Activated CD4-positive, alpha-beta T cell treated with anti-CD3 and anti-CD28 coated beads for 24 hours (primary cell): ENCODE measurements around the gene NR5A1.

Source experiments
- DNase-seq, 2 donors: peaks; one replicate each; pipeline ENCODE4 v3.0.0-alpha.2; 2020; ENCODE audit warnings: low read depth in 2 of 2

Gene NR5A1

GRCh38 chr9:124481115-124481514 lies 26.1 kb downstream of the NR5A1 start:
- DNase-seq, result no peak

DNA sequence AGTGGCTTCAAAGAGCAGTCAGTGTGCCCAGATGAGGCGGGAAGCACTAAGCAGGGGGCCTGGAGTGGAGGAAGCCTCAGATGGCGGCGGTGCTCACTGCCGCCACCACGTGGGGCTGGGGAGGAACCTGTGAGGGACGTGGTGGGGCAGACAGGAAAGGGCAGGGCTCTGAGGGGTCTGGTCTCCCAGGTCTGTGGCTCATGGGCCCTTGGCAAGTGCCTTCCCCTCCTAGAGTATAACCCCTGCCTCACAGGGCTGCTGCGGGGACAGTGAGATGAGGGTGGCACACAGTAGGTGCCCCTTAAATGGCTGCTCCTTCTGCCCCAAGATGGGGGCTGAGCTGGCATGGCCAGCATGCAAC lies 26.6 kb downstream of the NR5A1 start:
- no peak for DNase-seq

- DNase-seq, result no peak
These were observed 27.1 kb downstream of the NR5A1 start for GRCh38 chr9:124479947-124480620.

- no peak for DNase-seq
These were observed 27.8 kb downstream of the NR5A1 start for GRCh38 chr9:124479371-124479770.

DNA sequence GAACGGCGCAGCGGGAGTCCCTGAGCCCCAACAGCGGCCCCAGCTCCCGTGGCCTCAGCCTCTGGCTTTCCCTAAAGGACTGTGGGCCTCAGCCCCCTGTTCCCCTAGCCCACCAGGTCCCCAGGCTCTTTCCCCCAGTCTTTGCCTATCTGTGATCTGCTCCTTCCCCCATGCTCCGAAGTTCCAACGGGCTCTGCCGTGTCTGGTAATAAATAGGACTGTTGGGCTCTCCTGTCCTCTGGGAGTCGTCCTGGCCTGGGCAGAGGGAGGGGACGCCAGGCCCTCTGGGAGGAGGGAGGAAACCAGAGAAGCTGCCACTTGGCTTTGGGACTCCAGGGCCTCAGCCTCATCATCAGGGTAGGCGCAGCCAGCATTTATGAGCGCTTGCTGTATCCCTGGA lies 28.8 kb downstream of the NR5A1 start:
- no peak for DNase-seq

GRCh38 chr9:124477648-124478285 lies 29.4 kb downstream of the NR5A1 start:
- no peak for DNase-seq

DNA sequence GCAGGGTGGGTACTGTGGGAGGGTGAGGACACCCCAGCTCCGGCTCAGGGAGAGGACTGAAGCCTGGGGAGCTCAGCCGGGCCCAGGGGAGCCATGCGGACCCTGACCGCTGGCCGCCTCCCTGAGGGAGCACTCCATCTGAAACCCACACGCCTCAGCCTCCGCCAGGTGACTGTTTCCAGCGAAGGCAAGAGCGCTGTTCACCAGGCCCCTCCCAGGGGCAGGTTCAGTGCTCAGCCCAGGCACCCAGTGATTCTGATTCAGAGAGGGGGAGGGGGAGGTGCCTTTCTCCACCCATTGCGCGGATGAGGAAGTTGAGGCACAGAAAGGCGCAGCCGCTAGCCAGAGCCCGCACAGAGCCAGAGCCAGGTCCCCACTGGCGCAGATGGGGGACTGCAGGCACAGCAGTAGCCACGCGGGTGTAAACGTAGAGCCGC lies 30.0 kb downstream of the NR5A1 start:
- DNase-seq, result no peak

DNA sequence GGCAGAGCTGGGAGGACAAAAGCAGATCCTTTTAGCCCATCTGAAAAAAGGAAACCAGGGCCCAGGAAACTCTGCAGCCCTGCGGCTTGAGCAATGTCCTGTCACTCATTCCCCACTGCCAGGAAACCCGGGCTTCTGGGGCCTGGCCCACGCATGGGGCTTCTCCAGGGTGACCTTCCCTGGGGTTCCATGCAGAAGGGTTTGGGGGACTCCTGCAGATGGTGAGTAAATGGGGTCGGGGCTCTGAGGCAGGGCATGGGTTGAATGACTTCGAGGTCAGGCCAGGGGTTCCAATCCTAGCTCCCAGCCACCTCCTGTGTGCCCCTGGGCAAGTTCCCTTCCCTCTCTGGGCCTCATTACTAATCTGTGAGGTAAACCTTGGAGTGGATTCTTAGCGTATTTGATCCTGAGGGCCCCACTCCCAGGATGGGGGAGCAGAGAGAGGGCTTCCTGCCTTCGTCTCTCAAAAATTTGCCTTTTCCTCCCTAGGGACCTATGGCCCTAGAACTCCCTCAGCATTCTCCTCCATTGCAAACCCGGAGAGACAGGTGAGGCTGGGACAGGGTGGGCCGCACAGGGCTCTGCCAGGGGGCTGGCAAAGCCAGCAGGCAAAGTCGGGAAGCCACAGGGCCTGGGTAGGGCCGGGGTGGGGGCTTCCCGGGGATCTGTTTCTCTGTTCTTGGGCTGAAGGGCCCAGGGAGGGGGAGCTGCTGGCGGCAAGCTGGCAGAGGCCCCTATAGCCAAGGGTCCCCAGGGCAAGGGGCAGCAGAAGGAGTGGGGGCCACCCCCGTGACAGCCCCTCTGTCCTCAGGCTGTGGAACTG lies 31.1 kb downstream of the NR5A1 start:
- DNase-seq, result no peak

GRCh38 chr9:124475158-124475867 lies 31.9 kb downstream of the NR5A1 start:
- no peak for DNase-seq

GRCh38 chr9:124474151-124474550 lies 33.0 kb downstream of the NR5A1 start:
- DNase-seq, result no peak

- DNase-seq, result no peak
These were observed 33.9 kb downstream of the NR5A1 start for GRCh38 chr9:124473310-124473709.

DNA sequence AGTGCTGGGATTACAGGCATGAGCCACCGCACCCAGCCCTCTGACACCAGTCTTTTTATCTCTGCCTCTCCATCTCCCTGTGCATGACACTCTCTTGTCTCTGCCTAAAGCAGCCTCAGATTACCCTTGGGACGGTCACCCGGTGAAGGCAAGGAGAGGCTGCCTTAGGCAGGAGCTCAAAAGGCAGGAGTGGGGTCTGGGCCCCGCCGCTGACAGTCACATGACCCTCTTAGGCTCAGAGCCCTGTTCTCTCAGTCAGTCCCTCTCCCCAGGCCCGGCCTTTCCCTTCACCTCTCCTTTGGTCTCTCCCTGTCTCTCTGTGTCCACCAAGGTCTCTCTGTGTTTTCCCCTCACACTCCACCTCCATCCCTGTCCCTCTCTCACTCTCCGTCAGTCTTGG lies 34.4 kb downstream of the NR5A1 start:
- no peak for DNase-seq

GRCh38 chr9:124471761-124472160 lies 35.4 kb downstream of the NR5A1 start:
- DNase-seq, result no peak

DNA sequence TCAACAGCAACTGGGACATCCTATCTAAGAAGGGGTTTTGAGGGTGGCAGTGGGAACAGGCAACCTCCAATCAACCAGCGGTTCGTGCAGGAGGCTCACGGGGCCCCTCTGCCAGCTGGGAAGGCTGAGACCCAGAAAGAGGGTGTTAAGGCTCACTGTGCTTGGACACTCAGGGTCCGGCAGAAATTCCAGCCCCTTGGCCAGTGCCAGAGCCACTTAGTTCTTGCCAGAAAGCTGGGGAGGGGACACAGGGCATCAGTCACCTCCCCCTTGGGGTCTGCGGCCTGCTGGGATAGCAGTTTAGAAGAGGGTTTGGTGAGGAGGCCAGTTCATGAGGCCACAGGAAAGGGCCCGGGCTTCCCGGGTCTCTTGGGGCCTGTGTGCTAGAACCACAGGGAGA lies 36.5 kb downstream of the NR5A1 start:
- DNase-seq, result no peak

- DNase-seq, result no peak
These were observed 36.9 kb downstream of the NR5A1 start for GRCh38 chr9:124470306-124470705.

DNA sequence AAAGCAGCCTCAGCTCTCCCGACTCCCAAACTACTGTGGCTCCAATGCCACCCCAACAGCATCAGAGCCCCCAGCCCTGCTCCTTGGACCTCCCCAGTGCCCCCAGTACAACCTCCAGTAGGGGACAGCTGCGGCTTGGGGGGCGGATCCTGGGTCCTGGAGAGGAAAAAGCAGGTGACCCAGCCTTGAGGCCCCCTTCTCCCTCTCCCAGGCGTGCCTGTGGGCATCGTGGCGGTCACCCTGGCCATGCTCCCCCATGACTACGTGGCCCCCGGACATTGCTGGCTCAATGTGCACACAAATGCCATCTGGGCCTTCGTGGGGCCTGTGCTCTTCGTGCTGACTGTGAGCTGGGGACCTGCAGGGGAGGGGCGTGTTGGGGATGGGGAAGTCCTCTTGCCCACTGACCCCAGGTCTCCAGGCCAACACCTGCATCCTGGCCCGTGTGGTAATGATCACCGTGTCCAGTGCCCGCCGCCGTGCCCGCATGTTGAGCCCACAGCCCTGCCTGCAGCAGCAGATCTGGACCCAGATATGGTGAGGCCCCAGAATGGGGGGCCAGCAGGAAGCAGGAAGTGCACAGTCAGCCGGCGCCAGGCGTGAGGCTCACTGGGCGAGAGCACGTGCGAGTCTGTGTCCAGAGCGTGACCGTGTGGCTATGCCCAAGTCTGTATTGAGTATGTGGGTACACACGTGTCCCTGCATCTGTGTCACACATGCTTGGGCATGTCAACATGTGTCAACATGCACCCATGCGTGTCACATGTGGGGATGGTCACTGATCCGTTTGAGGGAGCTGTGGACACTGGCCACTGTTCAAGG lies 38.0 kb downstream of the NR5A1 start:
- no peak for DNase-seq

DNA sequence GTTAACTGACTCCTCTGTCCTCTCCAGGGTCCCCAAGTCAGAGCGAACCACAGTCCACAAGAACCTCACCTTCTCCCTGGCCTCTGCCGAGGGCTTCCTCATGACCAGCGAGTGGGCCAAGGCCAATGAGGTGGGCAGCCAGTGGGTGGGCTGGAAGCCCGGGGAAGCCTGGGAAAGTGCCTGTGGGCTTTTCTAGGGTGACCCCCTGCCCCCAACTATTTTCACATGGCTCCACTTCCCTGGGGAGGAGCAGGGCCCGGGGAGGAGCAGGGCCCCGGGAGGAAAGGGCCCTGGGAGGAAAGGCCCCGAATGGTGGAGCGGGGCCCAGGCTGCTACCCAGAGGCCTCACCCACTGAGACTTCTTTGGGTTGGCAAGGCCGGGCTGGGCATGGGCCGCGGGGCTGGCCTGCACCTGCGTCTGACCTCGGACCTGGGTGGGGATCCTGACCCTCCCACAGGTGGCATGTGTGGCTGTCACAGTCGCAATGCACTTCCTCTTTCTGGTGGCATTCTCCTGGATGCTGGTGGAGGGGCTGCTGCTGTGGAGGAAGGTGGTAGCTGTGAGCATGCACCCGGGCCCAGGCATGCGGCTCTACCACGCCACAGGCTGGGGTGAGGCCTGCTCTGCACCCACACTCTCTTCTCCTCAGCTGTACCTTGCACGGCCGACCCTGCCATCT lies 39.0 kb downstream of the NR5A1 start:
- DNase-seq, result no peak

GRCh38 chr9:124467410-124468060 lies 39.7 kb downstream of the NR5A1 start:
- no peak for DNase-seq

DNA sequence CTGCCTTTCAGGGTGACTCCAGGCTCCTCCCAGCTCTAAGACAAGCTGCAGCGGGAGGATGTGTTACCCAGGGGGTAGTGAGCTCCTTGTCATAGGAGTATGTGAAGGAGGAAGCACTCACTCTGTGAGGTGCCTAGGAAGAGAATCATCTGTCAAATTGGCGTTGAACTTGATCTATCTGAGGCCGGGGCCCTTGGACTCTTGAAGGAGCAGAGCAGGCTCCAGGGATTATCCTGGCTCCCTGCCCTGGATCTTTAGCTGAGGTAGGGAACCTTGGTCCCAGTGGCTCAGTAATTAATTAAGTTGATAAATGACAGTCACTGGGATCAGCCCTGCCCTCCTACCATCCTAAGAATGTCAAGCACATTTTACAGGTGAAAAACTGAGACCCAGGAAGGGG lies 41.5 kb downstream of the NR5A1 start:
- no peak for DNase-seq

DNA sequence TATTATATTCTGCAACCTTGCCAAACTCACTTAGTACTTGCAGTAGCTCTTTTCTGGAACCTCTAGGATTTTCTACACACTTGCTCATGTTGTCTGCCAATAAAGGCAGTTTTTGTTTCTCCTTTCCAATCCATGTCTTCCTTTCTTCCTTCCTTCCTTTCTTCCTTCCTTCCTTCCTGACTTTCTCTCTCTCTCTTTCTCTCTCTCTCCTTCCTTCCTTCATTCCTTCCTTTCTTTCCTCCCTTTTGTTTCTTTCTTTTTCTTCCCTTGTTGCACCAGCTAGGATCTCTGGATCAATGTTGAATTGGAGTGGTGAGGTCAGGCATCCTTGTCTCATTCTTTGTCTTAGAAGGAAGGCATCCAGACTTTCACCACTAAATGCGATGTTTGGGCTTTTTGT lies 44.5 kb downstream of the NR5A1 start:
- no peak for DNase-seq
